GM19240 (cell line): Measurements from ENCODE around the gene CCT5.
A peak's percentile ranks its signal among the peaks of the same experiment; 100 is the strongest.
"Not testable (repeated sequence)": the region's sequence is repeated elsewhere in the genome, so short reads cannot be mapped to it uniquely, and the experiment has no call there.

Experiments
- DNase-seq: peaks from one replicate; pipeline ENCODE4 v3.0.0; 2011; ENCODE audit warnings: low spot score; ENCODE audit not compliant: insufficient read length

CCT5 gene

GRCh38 chr5:10275991-10276390 is 25.9 kb downstream of the CCT5 start:
- DNase-seq = no peak

- no peak for DNase-seq
Measured at GRCh38 chr5:10276691-10277090, 26.6 kb downstream of the CCT5 start.

- no peak for DNase-seq
Measured at GRCh38 chr5:10277773-10278630, 27.9 kb downstream of the CCT5 start.

DNA sequence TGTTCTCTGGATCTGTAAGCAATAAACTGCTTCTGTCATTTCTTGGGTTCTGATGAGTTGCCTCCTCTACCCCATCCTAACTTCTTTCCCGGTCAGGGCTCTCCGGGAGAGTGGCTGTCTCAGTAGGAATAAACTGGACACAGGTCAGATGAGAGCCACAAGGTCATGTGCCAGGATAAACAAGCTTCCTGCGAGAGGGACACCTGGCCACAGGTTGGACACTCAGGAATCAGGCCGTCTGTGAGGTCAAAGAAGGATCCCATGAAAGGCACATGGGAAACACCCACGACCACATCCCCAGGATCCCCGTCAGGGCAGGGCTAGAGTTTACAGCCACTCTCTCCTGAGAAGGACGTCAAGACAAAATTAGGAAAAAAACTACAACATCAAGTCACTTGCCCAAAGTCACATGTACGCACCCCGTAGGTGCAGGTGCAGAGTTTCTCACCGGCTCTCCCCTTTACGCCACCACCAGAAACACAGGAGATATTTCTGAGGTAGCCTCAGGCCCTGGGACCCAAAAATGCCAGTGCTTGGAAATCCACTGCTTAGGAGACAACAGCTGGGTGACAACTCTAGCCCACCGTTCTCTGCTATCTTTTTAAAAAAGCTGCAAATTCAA is 28.7 kb downstream of the CCT5 start:
- DNase-seq = no peak

GRCh38 chr5:10279328-10279727 is 29.2 kb downstream of the CCT5 start:
- no peak for DNase-seq

DNA sequence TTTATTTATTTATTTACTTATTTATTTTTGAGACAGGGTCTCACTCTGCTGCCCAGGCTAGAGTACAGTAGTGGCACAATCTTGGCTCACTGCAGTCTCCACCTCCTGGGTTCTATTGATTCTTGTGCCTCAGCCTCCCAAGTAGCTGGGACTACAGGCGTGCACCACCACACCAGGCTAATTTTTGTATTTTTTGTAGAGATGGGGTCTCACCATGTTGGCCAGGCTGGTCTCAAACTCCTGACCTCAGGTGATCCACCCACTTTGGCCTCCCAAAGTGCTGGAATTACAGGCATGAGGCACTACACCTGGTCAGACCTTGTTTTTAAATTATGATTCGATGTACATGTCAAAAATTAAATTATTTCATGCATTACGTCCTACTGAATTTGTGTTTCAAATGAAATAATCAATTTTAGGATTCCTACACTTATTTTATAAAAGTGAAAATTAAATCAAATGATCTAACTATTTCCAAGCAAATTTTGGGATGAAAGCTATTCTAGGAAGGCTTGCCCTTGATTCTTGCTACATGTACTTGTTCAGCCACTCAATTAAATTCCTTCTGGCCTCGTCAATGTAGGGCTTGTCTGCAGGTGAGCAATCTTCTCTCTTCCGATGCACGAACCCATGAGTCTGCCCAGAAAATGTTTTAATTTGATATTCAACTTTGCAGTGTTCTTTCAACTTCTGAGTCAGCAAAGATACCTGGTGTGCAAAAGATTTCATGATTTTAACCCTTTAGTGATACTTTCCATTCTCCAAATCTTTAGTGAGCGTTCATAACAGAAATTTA is 30.0 kb downstream of the CCT5 start:
- no peak for DNase-seq

DNA sequence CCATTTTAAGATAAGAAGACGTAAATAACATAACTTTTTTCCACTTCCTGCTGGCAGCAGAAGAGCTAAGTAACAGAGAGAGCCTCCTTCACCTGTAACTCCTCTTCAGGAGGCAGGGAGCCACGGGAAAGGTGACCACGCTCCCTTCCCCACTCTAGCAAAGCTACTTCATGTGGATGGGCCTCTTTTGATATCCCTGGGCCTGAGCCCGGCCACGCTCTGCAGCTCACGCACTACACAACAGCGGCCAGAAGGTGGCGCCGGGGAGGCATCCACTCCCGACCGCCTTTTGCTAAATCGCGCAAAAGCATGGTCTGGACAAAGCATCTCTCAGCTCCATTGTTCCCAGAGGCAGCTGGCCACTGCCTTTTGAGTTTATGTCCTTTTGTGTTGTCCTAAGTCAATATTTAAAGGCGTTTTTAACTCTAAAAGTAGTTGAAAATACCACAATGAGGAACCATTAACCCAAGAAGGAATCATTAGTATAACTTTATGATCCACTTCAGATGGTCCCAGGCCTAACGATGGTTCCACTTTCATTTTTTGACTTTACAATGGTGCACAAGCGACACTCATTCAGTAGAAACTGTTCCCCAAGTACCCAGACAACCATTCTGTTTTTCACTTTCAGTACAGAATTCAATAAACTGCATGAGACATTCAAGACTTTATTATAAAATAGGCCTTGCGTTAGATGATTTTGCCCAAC is 34.0 kb downstream of the CCT5 start:
- peak; percentile 74 for DNase-seq

- not testable (repeated sequence) for DNase-seq
Measured at GRCh38 chr5:10285362-10285761, 35.3 kb downstream of the CCT5 start.

- no peak for DNase-seq
Measured at GRCh38 chr5:10286162-10286861, 36.2 kb downstream of the CCT5 start.

GRCh38 chr5:10286862-10287227 is 36.8 kb downstream of the CCT5 start:
- no peak for DNase-seq

DNA sequence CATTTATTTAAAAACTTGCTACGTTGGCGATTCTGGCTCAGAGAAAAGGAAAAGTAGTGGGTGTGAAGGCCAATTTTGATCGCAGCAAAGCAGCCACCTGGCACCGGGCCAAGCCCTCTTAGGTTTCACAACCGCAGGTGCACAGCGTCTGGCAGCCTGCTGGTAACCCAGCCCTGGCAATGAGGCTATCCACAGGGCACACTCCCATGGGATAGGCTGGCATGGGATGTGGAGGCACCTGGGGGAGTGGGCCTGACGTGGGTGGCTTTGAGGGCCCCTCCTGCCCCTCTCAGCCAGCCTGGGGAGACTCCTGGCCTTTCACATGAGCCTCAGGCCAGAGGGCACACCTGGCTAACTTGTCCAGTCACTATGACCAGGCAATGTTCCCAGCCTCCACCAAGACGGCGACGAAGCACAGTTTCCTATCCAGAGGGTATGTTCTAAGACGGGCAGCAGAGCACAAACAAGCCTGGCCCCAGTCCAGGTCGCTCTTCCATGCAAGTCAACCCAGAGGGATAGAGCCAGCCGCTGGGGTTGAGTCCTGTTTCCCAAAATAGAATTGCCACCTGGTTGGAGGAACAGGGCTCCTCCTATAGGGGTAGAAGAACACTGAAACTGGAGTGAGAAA is 38.6 kb downstream of the CCT5 start:
- peak; percentile 20 for DNase-seq

DNA sequence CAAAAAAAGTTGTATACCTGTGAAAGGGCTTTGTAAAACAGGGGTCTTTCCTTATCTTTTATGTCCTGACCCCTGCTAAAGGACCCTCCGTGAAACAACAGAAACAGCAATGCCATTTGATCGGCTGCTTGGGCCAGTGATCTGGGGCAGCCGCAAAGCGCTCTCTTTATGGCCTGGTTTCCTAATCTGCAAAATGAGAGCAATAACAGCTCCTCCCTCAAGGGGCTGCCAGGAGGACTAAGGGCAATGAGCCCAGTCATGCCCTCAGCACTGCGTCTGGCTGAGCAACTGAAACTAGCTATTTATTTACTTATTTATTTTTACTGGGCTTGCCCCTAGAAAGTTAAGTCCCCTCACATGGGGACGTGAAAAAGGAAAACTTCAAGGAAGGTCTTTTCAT is 39.3 kb downstream of the CCT5 start:
- no peak for DNase-seq

DNA sequence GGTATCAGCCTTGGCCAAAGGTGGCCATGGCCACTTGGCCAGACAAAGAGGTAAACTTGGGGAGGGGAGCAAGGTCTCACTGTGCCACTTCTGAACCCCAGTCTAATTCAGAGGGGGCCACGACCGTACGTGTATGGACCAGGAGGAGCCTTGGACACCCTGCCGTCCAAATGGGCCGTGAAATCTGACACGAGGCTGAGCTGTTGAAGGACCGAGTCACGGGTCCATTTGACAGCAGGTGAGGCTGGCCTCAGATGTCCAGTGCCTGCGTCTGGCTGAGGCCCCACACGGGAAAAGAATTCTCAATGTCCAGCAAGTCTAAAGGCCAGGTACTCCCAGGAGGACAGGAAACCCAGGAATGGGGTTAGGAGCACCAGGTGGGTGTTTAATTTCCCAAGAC is 39.9 kb downstream of the CCT5 start:
- no peak for DNase-seq

DNA sequence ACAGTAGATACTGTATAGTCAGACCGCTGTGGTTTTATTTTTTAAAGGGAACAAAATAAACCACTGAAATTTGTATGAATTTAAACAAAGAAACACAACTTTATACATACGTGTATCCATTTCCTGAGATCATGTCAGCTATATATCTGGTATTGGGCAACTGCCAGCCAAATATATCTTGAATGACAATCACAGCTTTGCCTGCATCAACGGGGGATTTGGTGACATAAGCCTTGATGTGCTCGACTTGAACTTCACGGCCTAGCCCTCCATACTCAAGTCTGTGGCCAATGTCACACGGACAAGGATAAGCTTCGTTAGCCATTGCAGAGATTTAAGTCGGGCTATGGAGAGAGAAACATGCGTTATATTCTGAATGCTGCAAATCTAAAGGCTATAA is 40.4 kb downstream of the CCT5 start:
- DNase-seq = no peak

DNA sequence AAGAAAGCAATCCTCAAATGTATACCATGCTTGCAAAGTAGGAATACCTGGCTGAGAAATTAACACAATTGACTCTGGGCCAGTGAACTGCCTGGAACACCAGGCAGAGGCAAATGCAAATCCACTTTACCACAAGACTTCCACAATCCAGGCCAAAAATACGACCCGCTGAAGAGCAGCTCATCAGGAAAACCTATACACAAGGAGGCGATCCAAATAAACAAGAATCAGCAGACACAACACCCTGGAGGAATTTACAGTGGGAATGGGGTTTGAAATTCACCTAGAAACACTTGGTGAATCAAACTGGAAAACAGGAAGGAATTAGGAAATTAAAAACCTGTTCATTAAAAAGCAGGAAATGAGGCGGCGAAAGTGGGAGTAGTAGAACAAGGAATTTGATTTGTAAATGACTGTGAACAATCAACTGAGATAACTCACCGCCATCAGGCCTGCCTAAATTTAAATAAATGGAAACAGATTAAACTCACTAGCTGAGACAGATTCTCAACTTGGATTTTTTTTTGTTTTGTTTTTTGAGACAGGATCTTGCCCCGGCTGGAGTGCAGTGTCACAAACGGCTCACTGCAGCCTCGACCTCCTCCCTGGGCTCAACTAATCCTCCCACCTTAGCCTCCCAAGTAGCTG is 41.7 kb downstream of the CCT5 start:
- DNase-seq = no peak

GRCh38 chr5:10293907-10294662 is 44.0 kb downstream of the CCT5 start:
- no peak for DNase-seq

- no peak for DNase-seq
Measured at GRCh38 chr5:10295619-10296326, 45.7 kb downstream of the CCT5 start.

DNA sequence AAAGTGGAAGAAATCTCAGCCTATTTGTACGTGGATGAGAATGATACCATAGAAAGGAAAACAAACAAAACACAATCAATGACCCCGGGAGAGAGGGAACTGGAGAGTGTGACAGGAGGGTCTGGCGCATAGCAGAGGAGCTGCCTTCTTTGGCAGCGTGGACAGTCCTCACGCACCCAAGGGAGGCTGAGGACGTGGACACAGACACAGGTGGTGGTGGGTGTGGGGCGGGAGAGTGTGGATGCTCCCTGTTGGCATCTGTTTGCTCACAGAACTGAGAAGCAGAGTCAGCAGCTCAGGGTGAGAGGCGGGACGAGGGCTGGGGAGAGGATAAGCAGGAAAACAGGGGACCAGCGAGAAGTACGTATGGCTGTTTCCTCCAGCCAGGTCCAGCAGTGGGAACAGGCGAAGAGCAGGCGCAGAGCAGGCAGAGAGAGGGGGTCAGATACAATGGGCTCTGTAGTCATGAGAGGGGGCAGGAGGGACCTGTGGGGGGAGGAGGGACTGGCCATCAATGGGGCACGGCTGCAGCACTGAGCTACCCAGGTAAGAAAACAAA is 47.6 kb downstream of the CCT5 start:
- no peak for DNase-seq
